B cell (primary cell): ENCODE measurements around the gene CEP112. TPM values are rescaled to one million over a fixed set of nuclear protein-coding genes. Genes with fewer than 3 reads are reported as not detected.

Experiments
- ATAC-seq: fragments of 200-7000 bp; cut with Tn5 transposase; one replicate; pipeline ENCODE4 v1.10.0; 2021; ENCODE audit warnings: low read depth, mild to moderate bottlenecking, moderate number of reproducible peaks, moderate library complexity
- CTCF ChIA-PET: fragments of 350-600 bp; sonication (Branson Sonifier 250); formaldehyde crosslinking; loops from one replicate; lab custom pipeline; 2021; ENCODE audit warnings: antibody characterized with exemption, inconsistent platforms; lab: Charles Lee
- POLR2A ChIA-PET: fragments of 350-600 bp; sonication (Branson Sonifier 250); formaldehyde crosslinking; loops from one replicate; lab custom pipeline; 2021; ENCODE audit warnings: antibody characterized with exemption; lab: Charles Lee
- DNase-seq: peaks from one replicate; pipeline ENCODE4 v3.0.0; 2013
- H2AFZ ChIP-seq: 2 replicates; pipeline ENCODE4 v1.6.1; 2012; ENCODE audit warnings: mild to moderate bottlenecking, low read depth, low read length; ENCODE audit not compliant: insufficient read depth, poor library complexity, severe bottlenecking
- H3K27ac ChIP-seq, 2 donors: 1 replicate in 1 of 2; 2 replicates in 1 of 2; pipeline ENCODE4 v1.5.1; 2012 to 2013; ENCODE audit warnings: low read length in 2 of 2, mild to moderate bottlenecking in 2 of 2, moderate library complexity in 1 of 2
- H3K27me3 ChIP-seq, 4 experiments: fragments of 200-600 bp in 1 of 4; sonication (generic) in 1 of 4; replicated peaks in 1 of 4; 1 replicate in 2 of 4; 2 replicates in 2 of 4; pipeline versions ENCODE4 v1.6.1 to v1.7.0; 2013 to 2016; ENCODE audit warnings: low read length in 3 of 4, mild to moderate bottlenecking in 2 of 4, mixed read lengths in 1 of 4, moderate library complexity in 1 of 4; ENCODE audit not compliant: insufficient read depth in 4 of 4, control insufficient read depth in 3 of 4; ENCODE audit errors: control extremely low read depth in 1 of 4
- H3K36me3 ChIP-seq, 2 experiments: replicated peaks in 1 of 2; 1 replicate in 1 of 2; 2 replicates in 1 of 2; pipeline versions ENCODE4 v1.6.1 to v1.7.1; 2013; ENCODE audit warnings: low read length in 1 of 2; ENCODE audit not compliant: insufficient read depth in 2 of 2, control insufficient read depth in 1 of 2; ENCODE audit errors: control extremely low read depth in 1 of 2, extremely low read depth in 1 of 2
- H3K4me1 ChIP-seq, 2 donors: fragments of 200-600 bp in 1 of 2; sonication (generic) in 1 of 2; 1 replicate in 1 of 2; 2 replicates in 1 of 2; pipeline versions ENCODE4 v1.5.1 to v1.6.1; 2013 to 2017; ENCODE audit warnings: low read length in 2 of 2; ENCODE audit not compliant: control insufficient read depth in 2 of 2, insufficient read depth in 2 of 2
- H3K4me2 ChIP-seq: replicated peaks from 2 replicates; pipeline ENCODE3; 2012; ENCODE audit warnings: mild to moderate bottlenecking, low read depth, low read length; ENCODE audit not compliant: poor library complexity, severe bottlenecking
- H3K4me3 ChIP-seq, 5 experiments: fragments of 200-600 bp in 1 of 5; sonication (generic) in 1 of 5; 1 replicate in 3 of 5; 2 replicates in 2 of 5; pipeline versions ENCODE4 v1.5.1 to v1.7.0; 2011 to 2016; ENCODE audit warnings: low read length in 4 of 5, mild to moderate bottlenecking in 4 of 5, low read depth in 2 of 5, control low read depth in 1 of 5, moderate library complexity in 1 of 5; ENCODE audit not compliant: insufficient read depth in 1 of 5; ENCODE audit errors: control extremely low read depth in 1 of 5, extremely low read depth in 1 of 5
- H3K79me2 ChIP-seq: fragments of 200-600 bp; sonication (generic); one replicate; pipeline ENCODE4 v1.6.0; 2016; ENCODE audit warnings: low read length; ENCODE audit not compliant: control insufficient read depth, insufficient read depth
- H3K9ac ChIP-seq: fragments of 200-600 bp; sonication (generic); 2 replicates; pipeline ENCODE4 v1.6.1; 2017; ENCODE audit warnings: mild to moderate bottlenecking, low read length, moderate library complexity
- H3K9me3 ChIP-seq, 3 donors: one replicate each; pipeline versions ENCODE4 v1.6.1 to v1.7.1; 2013; ENCODE audit warnings: low read length in 2 of 3; ENCODE audit not compliant: control insufficient read depth in 2 of 3, insufficient read depth in 1 of 3; ENCODE audit errors: control extremely low read depth in 1 of 3
- H4K20me1 ChIP-seq: 2 replicates; pipeline ENCODE4 v1.6.0; 2012; ENCODE audit warnings: mild to moderate bottlenecking, low read length; ENCODE audit not compliant: insufficient read depth, control insufficient read depth, poor library complexity, severe bottlenecking
- H3K27ac Mint-ChIP-seq: one replicate; pipeline ENCODE4 v1.8.0; 2021; ENCODE audit warnings: mixed read lengths
- H3K27me3 Mint-ChIP-seq: one replicate; pipeline ENCODE4 v1.8.0; 2021; ENCODE audit warnings: mixed read lengths
- H3K4me1 Mint-ChIP-seq: one replicate; pipeline ENCODE4 v1.8.0; 2021; ENCODE audit warnings: mixed read lengths
- H3K4me3 Mint-ChIP-seq: one replicate; pipeline ENCODE4 v1.8.0; 2021; ENCODE audit warnings: mixed read lengths
- H3K9me3 Mint-ChIP-seq: one replicate; pipeline ENCODE4 v1.8.0; 2022; ENCODE audit warnings: mixed read lengths; ENCODE audit not compliant: insufficient read depth
- CTCF ChIP-seq: fragments of 200-600 bp; IDR thresholded peaks from one replicate; pipeline ENCODE4 v1.8.0; 2022; ENCODE audit warnings: antibody characterized with exemption, mild to moderate bottlenecking
- EZH2 ChIP-seq: IDR thresholded peaks from 2 replicates; pipeline ENCODE4 v1.6.1; 2012; ENCODE audit warnings: borderline replicate concordance, low read depth, mild to moderate bottlenecking, moderate library complexity, low read length; ENCODE audit not compliant: insufficient read depth, poor library complexity, severe bottlenecking
- WGBS: methylation state at CpG from one replicate; pipeline ENCODE4 v1.1.5; 2013; ENCODE audit warnings: missing lambda C conversion rate; ENCODE audit not compliant: insufficient coverage; 5-methylcytosine and 5-hydroxymethylcytosine counted together
- intact Hi-C: fragments of 100-400 bp; cut with micrococcal nuclease; formaldehyde crosslinking; loops from one replicate; pipeline ENCODE4 v1.10.0; 2022
- polyA plus RNA-seq: library from polyadenylated mRNA; depleted of rRNA; stranded (reverse); fragments of >200 nt; gene quantifications from 2 replicates; pipeline ENCODE4 v1.2.3, GENCODE V29; 2012
- total RNA-seq, 2 donors: library from RNA; stranded (reverse); fragments of 120-200 nt in 1 of 2; gene quantifications; 1 replicate in 1 of 2; 2 replicates in 1 of 2; pipeline versions ENCODE4 v1.2.3 to v1.2.4, GENCODE V29; 2013 to 2022

The CEP112 gene
- total and polyA plus RNA-seq, 2 donors (not counting 1 experiment from before 2014, with no cell fraction given), result 0.57 to 4.6 TPM

GRCh38 chr17:65753348-65753747, 438.6 kb downstream of the CEP112 start:
- H3K27ac Mint-ChIP-seq, result no peak overlapping the region
- no peak for ATAC-seq

GRCh38 chr17:65751263-65751662, 440.7 kb downstream of the CEP112 start:
- Mint-ChIP-seq H3K4me3 (no peak overlapping the region), H3K27ac (no peak overlapping the region), H3K9me3 (no peaks in the 10 kb centered on the region), H3K4me1 (no peaks in the 10 kb centered on the region), H3K27me3 (peaks cover 4% of the 10 kb centered on the region)
- Histone ChIP-seq H3K9me3 (peaks cover 0 to 3% (median 0%) of the 10 kb centered on the region in 3 donors), H2AFZ (no peak overlapping the region), H3K27ac (no peak overlapping the region), H3K4me3 (no peak overlapping the region), H3K79me2 (no peaks in the 10 kb centered on the region), H3K27me3 (no peaks in the 10 kb centered on the region), H3K36me3 (no peaks in the 10 kb centered on the region), H4K20me1 (no peaks in the 10 kb centered on the region), H3K4me2 (no peak overlapping the region), H3K4me1 (no peaks in the 10 kb centered on the region), H3K9ac (no peak overlapping the region)
- ChIA-PET POLR2A (no interaction called here), CTCF (no interaction called here)
- DNase-seq, result no peak
- no peak for TF ChIP-seq EZH2
- no peak for TF ChIP-seq CTCF
- WGBS, result 100% methylated on average over 2 of the region's 5 CpGs
- ATAC-seq, result no peak
- intact Hi-C loops, result no loop called here

More at GRCh38 chr17:65753348-65753747, 438.6 kb downstream of the CEP112 start:
- Histone ChIP-seq H2AFZ (no peak overlapping the region), H3K79me2 (no peaks in the 10 kb centered on the region), H3K4me2 (no peak overlapping the region), H3K4me1 (no peaks in the 10 kb centered on the region), H3K9ac (no peak overlapping the region), H3K4me3 (no peak overlapping the region), H3K27ac (no peak overlapping the region), H3K27me3 (no peaks in the 10 kb centered on the region), H3K36me3 (no peaks in the 10 kb centered on the region), H4K20me1 (no peaks in the 10 kb centered on the region), H3K9me3 (peaks cover 0 to 3% (median 0%) of the 10 kb centered on the region in 3 donors)
- no peak overlapping the region for H3K4me3 Mint-ChIP-seq
- no peaks in the 10 kb centered on the region for H3K9me3 Mint-ChIP-seq
- H3K27me3 Mint-ChIP-seq, result peaks cover 4% of the 10 kb centered on the region
- ChIA-PET POLR2A (no interaction called here), CTCF (no interaction called here)
- TF ChIP-seq CTCF (no peak), EZH2 (no peak)
- H3K4me1 Mint-ChIP-seq, result no peaks in the 10 kb centered on the region
- intact Hi-C loops, result no loop called here
- no peak for DNase-seq
- 100% methylated on average over 1 of the region's 4 CpGs for WGBS
